HG03442 (cell line): ENCODE data around the gene TMEM101.
"Not testable (repeated sequence)": the region's sequence is repeated elsewhere in the genome, so short reads cannot be mapped to it uniquely, and the experiment has no call there.

ENCODE experiments used
- ATAC-seq: cut with Tn5 transposase; IDR thresholded peaks from one replicate; pipeline ENCODE4 v1.9.1; 2021; ENCODE audit warnings: mild to moderate bottlenecking, moderate library complexity; ENCODE audit not compliant: unreplicated experiment

The TMEM101 gene

GRCh38 chr17:44000871-44001460 lies 13.8 kb downstream of the TMEM101 start:
- no peak for ATAC-seq

DNA sequence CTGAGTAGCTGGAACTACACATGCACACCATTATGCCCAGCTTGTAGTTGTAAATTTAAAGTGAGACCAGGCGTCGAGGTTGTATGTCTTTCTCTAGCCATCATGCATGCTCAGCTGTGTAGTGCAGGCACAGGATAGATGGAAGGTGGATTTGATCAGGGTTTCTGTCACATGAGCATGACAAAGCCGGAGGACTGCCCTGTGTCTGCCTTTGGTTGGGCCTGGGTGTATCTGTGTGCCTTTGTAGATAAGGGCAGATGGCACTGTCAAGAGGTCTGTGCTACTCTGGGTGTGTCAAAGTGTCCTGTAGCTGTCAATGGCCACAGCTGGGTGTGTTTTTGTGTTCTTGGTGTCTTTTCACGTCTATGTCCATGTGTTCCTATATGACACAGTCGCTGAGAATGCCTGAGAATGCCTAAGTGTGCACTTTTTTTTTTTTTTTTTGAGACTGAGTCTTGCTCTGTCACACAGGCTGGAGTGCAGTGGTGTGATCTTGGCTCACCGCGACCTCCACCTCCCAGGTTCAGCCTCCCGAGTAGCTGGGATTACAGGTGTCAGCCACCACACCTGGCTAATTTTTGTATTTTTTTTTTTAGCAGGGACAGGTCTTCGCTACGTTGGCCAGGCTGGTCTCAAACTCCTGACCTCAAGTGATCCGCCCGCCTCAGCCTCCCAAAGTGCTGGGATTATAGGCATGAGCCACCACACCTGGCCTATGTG lies 14.5 kb downstream of the TMEM101 start:
- ATAC-seq = no peak

DNA sequence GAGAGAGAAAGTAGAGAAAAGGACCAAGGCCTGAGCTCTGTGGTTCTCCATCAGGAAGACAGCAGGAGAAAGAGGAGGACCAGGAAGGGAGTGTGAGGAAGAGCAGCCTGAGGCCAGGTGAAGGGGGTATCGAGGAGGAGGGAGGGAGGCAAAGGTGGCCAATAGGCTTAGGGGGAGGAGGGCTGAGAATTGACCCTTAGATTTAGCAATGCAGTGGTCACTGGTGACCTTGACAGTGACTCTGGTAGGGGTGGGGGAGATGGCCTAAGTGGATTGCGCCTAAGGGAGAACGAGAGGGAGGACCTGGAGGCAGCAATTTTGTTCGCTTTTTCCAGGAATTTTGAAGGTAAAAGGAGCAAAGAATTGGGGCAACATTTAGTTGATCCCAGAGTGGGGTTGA lies 15.7 kb downstream of the TMEM101 start:
- no peak for ATAC-seq

DNA sequence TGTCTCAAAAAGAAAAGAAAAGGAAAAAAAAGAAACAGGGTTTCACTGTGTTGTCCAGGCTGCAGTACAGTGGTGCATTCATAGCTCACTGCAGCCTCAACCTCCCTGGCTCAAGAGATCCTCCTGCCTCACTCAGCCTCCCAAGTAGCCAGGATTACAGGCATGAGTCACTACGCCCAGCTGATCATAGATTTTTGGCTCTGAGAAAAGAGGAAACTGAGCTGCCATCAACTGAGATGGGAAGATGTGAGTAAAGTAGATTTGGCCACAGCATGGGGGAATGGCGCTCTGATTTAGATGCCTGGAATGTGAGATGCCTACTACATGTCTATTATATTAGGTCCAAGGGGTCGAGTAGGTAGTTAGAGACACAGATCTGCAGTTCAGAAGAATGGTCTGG lies 16.2 kb downstream of the TMEM101 start:
- no peak for ATAC-seq

DNA sequence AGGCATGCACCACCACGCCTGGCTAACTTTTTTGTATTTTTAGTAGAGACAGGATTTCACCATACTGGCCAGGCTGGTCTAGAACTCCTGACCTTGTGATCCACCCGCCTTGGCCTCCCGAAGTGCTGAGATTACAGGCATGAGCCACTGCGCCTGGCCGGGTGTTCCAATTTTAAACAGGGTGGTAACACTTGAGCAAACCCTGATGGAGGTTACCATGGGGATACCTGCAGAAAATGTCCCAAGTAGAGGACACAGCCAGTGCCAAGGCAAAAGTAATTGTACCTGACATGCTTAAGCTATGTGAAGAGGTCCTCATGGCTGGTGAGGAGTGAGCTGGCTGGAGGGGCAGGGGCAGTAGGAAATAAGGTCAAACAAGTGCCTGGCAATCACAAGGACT lies 17.6 kb downstream of the TMEM101 start:
- not testable (repeated sequence) for ATAC-seq

GRCh38 chr17:43995150-43995471 lies 19.7 kb downstream of the TMEM101 start:
- no peak for ATAC-seq

GRCh38 chr17:43994272-43995149 lies 20.3 kb downstream of the TMEM101 start:
- ATAC-seq = no peak

- no peak for ATAC-seq
Observed at GRCh38 chr17:43992641-43993040, 22.1 kb downstream of the TMEM101 start.

DNA sequence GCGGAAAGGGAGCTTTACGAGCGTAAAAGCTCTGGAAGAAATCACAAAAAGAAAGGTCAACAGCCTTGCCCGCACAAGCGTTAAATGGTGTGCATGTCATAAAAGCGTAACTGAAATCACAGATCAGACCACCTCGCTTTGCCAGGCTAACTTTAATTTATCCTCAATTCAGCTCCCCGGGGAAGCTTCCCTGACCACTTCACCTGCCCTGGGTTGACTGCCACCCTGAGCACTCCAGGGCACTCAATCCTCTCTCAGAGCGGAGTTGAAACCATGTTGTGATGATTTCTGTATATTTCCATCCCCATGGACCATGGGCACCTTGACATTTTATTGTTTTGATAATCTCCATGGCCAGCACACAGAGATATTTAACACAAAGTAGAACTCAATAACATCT lies 26.5 kb downstream of the TMEM101 start:
- no peak for ATAC-seq

- no peak for ATAC-seq
Observed at GRCh38 chr17:43987131-43988021, 27.4 kb downstream of the TMEM101 start.

GRCh38 chr17:43986225-43986981 lies 28.4 kb downstream of the TMEM101 start:
- ATAC-seq = no peak

DNA sequence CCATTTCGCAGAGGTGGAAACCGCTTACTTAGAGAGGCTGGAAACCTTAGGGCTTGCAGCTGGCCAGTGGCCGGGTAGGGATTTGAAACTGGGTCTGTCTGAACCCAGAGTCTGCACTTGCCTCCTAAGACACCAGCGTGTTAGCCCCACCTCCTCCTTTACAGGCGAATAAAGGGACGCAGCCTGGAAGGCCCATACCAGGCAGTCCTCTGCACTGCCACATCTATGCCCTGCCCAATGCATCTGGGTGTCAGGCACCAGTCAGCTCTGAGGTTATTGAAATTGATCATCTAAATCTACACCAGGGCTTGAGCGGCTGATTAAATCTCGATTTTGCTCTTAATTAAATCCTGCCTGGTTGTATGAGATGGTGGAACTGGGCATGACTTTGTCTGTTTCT lies 30.2 kb downstream of the TMEM101 start:
- ATAC-seq = no peak

- ATAC-seq = no peak
Observed at GRCh38 chr17:43983515-43984411, 31.0 kb downstream of the TMEM101 start.

GRCh38 chr17:43983196-43983514 lies 31.6 kb downstream of the TMEM101 start:
- no peak for ATAC-seq

GRCh38 chr17:43982171-43982570 lies 32.6 kb downstream of the TMEM101 start:
- no peak for ATAC-seq

GRCh38 chr17:43979671-43980070 lies 35.1 kb downstream of the TMEM101 start:
- no peak for ATAC-seq

GRCh38 chr17:43979011-43979410 lies 35.8 kb downstream of the TMEM101 start:
- ATAC-seq = no peak

GRCh38 chr17:43978078-43978477 lies 36.7 kb downstream of the TMEM101 start:
- ATAC-seq = no peak
